RPMI8226 (cell line): ENCODE data around the gene CGB5.
"Not testable (repeated sequence)": the region's sequence is repeated elsewhere in the genome, so short reads cannot be mapped to it uniquely, and the experiment has no call there.

Experiments
- DNase-seq: peaks from one replicate; pipeline ENCODE4 v3.0.0-alpha.2; 2015

Gene CGB5

GRCh38 chr19:49043548-49043947, at the start of gene CGB5:
TSS of gene CGB5 (plus strand) at chr19:49043848. CDS start at chr19:49044210, 362 bp downstream.
- DNase-seq, result not testable (repeated sequence)

GRCh38 chr19:48994035-48994386, 49.6 kb upstream of the CGB5 start:
- DNase-seq, result no peak

- DNase-seq, result peak; percentile 46
Measured at GRCh38 chr19:48997972-48998371, 45.7 kb upstream of the CGB5 start.

- peak; percentile 37 for DNase-seq
Measured at GRCh38 chr19:48999481-49000325, 43.9 kb upstream of the CGB5 start.

GRCh38 chr19:49004133-49004532, 39.5 kb upstream of the CGB5 start:
- no peak for DNase-seq

GRCh38 chr19:49004964-49005614, 38.6 kb upstream of the CGB5 start:
- no peak for DNase-seq

- no peak for DNase-seq
Measured at GRCh38 chr19:49006905-49007304, 36.7 kb upstream of the CGB5 start.

- DNase-seq, result no peak
Measured at GRCh38 chr19:49009828-49010227, 33.8 kb upstream of the CGB5 start.

GRCh38 chr19:49010453-49010852, 33.2 kb upstream of the CGB5 start:
- DNase-seq, result no peak

GRCh38 chr19:49011194-49011593, 32.5 kb upstream of the CGB5 start:
- DNase-seq, result no peak

- DNase-seq, result no peak
Measured at GRCh38 chr19:49014123-49014869, 29.4 kb upstream of the CGB5 start.

- DNase-seq, result no peak
Measured at GRCh38 chr19:49014870-49015255, 28.8 kb upstream of the CGB5 start.

GRCh38 chr19:49016067-49016839, 27.4 kb upstream of the CGB5 start:
- no peak for DNase-seq

- DNase-seq, result no peak
Measured at GRCh38 chr19:49017041-49017665, 26.5 kb upstream of the CGB5 start, which contains the start of gene LHB. TSS of gene LHB (minus strand) at chr19:49017091. CDS start at chr19:49017081, 10 bp downstream.

GRCh38 chr19:49017666-49018351, 25.8 kb upstream of the CGB5 start:
- peak; percentile 54 for DNase-seq

GRCh38 chr19:49018388-49019241, 25.0 kb upstream of the CGB5 start:
- not testable (repeated sequence) for DNase-seq

- peak; percentile 75 for DNase-seq
Measured at GRCh38 chr19:49019242-49019932, 24.3 kb upstream of the CGB5 start.

GRCh38 chr19:49020342-49020741, 23.3 kb upstream of the CGB5 start:
- DNase-seq, result no peak

GRCh38 chr19:49020931-49021895, 22.4 kb upstream of the CGB5 start:
- no peak for DNase-seq
